HG02642 (cell line): ENCODE measurements around the gene RAPGEF2.

Experiments used
- ATAC-seq: cut with Tn5 transposase; IDR thresholded peaks from one replicate; pipeline ENCODE4 v1.9.1; 2021; ENCODE audit warnings: mild to moderate bottlenecking; ENCODE audit not compliant: unreplicated experiment, poor library complexity

RAPGEF2 gene

GRCh38 chr4:159269116-159269515 lies 166.2 kb downstream of the RAPGEF2 start:
- no peak for ATAC-seq

GRCh38 chr4:159269956-159270355 lies 167.1 kb downstream of the RAPGEF2 start:
- ATAC-seq = no peak

DNA sequence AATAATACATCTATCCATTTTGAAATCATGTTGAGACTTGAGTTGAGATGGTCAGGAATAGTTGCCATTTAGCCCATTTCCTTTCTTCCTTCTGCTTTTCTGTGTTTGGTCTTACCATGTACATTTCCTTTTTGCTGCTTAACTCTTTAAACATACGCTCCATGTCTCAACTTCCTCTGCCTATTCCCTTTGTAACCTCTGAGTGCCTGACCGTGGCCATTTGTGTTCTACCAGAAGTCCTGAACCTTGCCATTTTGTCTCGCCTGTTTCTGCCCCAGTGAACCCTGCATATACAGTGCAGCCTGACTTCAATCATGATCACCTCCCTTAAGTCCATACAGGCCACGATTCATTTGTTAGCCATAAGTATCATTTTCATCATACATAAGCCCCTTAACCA lies 169.0 kb downstream of the RAPGEF2 start:
- ATAC-seq = no peak

GRCh38 chr4:159272273-159273140 lies 169.6 kb downstream of the RAPGEF2 start:
- ATAC-seq = no peak

- no peak for ATAC-seq
Measured at GRCh38 chr4:159273141-159273438, 170.2 kb downstream of the RAPGEF2 start.

GRCh38 chr4:159273841-159274240 lies 171.0 kb downstream of the RAPGEF2 start:
- no peak for ATAC-seq

DNA sequence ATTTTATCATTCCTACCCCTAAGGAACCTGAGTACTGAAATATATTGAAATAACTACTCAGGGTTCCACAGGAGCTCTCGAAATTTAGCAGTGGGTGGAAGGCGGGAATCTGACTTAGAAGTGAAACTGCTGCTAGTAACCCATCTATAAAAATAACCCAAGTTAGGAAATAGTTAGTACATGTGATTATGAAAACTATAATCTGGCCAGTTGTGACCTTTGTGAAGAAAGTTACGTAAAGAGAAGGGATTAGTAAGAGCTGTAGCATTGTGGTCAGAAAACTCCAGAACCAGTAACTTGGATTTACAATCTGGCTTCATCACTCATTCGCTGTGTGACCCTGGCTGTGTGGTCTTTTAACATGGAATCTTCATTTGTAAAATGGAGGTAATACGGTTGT lies 175.5 kb downstream of the RAPGEF2 start:
- no peak for ATAC-seq

DNA sequence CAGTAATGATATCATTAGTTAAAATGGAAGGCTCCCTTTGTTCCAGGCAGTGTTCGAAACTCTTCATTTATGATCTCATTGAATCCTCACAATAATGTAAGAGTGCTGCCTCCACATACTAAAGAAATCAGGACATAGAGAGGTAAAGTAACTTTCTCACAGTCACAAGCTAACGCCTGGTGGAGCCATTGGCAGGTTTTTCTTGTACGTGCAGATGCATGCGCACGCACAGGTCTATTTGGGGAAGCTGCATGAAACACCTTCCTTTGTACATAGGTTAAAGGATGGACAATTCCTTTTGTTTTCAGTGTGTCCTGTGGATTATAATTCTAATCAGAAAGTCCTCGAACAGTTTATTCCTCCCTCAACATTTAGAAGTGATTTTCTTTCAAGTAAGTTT lies 176.2 kb downstream of the RAPGEF2 start:
- no peak for ATAC-seq

- no peak for ATAC-seq
Measured at GRCh38 chr4:159280442-159281172, 177.7 kb downstream of the RAPGEF2 start.

GRCh38 chr4:159281771-159282170 lies 178.9 kb downstream of the RAPGEF2 start:
- ATAC-seq = no peak

GRCh38 chr4:159282329-159282728 lies 179.4 kb downstream of the RAPGEF2 start:
- ATAC-seq = no peak

DNA sequence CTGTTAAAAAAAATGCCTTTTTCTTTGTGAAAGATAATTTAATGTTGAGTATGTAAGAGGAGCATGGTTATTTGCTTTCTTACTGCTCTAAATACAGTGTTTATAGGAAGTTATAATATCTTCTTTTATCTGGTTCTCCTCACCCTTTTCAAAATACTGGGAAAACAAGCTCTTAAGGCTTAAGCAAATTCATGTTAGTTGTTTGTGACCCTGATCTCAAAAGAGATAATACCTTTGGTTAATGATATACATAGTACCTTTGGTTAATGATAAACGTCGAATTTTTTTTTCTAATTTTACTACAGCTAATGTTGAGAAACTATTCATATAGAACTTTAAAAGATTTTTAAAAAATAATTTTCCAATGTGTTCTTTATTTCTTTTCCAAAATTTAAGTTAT lies 180.1 kb downstream of the RAPGEF2 start:
- no peak for ATAC-seq

DNA sequence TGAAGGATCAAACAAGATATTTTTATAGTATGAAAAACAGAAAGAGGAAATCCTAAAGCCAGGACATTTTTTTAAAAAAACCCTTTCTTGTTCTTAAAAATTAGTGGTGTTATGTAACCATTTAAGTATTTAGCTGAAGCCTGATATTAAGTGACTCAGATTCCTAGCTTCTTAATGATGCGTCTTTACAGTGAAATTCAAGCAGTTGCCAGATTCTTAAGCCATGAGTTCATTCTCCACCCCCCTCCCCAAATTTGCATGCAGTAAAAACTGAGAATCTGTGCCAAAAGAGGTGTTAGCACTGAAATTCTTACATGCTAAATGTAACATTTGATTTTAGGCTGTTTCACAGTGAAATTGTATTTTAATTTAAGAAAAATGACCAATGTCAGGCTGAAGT lies 180.8 kb downstream of the RAPGEF2 start:
- no peak for ATAC-seq

DNA sequence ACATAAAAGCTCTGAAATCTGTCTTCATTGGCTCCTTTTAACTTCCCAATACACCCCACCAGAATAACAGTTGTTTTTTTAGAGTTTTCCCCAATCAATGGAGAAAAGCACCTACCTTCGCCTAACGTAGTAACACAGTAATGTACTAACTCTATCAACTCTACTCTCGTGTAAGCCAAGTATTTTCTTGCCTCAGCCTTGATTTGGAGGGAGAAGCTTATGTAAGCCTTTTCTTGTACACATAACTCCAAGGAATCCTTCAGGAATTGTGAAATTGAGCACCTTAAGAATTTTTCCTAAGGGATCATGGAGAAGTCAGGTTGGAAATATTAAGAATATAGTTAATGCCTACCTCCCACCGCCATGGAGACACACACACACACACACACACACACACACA lies 181.2 kb downstream of the RAPGEF2 start:
- no peak for ATAC-seq

GRCh38 chr4:159284733-159285132 lies 181.9 kb downstream of the RAPGEF2 start:
- ATAC-seq = no peak

- no peak for ATAC-seq
Measured at GRCh38 chr4:159287767-159288166, 184.9 kb downstream of the RAPGEF2 start.

DNA sequence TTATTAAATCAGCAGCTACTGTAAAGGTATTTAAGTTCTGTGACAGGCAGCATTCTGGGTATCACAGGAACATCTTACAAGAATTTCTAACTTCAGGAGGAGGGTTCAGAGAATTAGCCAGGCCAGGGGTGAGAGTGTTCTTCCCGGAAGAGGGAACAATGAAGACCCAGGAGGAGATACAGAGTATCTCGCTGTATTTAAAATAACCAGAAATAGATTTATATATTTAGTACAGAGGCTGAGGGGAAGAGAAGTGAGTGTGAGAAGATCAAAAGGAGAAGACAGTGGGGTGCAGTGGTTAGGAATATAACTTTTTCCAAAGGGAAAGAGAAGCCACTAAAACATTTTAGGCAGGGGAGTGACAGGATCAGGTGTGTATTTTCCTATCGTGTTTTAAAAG lies 186.8 kb downstream of the RAPGEF2 start:
- no peak for ATAC-seq

DNA sequence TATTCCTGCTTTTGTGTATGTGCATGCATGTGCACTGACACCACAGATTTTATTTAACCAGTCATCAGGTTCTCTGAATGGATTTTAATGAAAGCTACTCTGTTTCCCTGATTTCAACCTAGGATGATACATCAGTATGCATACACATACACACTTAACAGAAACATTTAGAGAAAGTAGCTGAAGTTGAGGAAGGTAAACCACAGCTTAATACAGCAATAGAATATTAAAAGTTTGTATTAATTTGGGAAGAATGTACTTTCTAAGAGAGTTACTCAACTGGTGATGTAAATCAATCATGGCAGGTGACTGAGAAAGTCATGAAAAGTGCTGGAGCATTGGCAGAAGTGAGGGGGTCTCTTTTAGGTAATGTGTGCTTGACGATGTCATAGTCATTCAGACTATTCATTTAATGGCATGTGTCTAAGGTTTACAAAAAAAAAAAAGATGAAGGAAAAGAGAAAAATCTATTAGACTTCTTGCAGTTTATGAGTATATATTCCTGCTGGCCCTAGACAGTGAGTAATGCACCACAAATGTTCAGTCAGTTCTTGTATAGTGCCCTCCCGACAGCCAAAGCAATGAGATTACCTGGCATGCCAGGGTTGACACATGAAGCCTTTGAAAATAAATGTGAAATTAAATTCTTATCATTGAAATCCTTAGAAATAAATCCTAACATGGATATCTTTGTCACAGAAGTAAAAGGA lies 187.6 kb downstream of the RAPGEF2 start:
- no peak for ATAC-seq

DNA sequence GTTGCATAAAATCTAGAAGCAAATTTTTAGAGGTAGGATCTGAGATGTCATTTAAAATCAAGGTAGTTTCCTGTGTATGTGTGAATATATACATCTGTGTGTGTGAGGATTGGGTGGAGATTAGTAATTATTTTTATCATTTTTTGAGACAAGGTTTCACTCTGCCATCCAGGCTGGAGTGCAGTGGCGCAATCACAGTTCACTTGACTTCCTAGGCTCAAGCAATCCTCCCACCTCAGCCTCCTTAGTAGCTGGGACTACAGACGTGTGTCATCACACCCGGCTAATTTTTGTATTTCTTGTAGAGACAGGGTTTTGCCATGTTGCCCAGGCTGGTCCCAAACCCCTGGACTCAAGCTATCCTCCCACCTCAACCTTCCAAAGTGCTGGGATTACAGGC lies 188.3 kb downstream of the RAPGEF2 start:
- ATAC-seq = no peak

- no peak for ATAC-seq
Measured at GRCh38 chr4:159292137-159292896, 189.4 kb downstream of the RAPGEF2 start.
